Psoas muscle (tissue), 8 donors: ENCODE data around the gene CRADD. TPM values are rescaled to one million over a fixed set of nuclear protein-coding genes. Genes with fewer than 3 reads are reported as not detected.
"Not testable (repeated sequence)": the region's sequence is repeated elsewhere in the genome, so short reads cannot be mapped to it uniquely, and the experiment has no call there.

Experiments used
- ATAC-seq, 4 donors: fragments of 200-7000 bp; cut with Tn5 transposase; one replicate each; pipeline ENCODE4 v1.9.1; 2020; ENCODE audit warnings: moderate library complexity in 3 of 4, mild to moderate bottlenecking in 2 of 4
- DNase-seq, 2 donors: peaks; one replicate each; pipeline ENCODE4 v3.0.0-alpha.2; 2020
- H3K27ac ChIP-seq: fragments of 200-600 bp; one replicate; pipeline ENCODE4 v1.8.0; 2022
- H3K27me3 ChIP-seq, 3 donors: fragments of 200-600 bp in 1 of 3; one replicate each; pipeline versions ENCODE4 v1.6.1 to v1.8.0; 2013 to 2022; ENCODE audit warnings: low read length in 2 of 3, mild to moderate bottlenecking in 2 of 3, moderate library complexity in 1 of 3; ENCODE audit not compliant: insufficient read depth in 3 of 3
- H3K36me3 ChIP-seq, 2 donors: fragments of 200-600 bp in 1 of 2; one replicate each; pipeline versions ENCODE4 v1.6.1 to v1.8.0; 2013 to 2022; ENCODE audit warnings: low read depth in 1 of 2, mild to moderate bottlenecking in 1 of 2, moderate library complexity in 1 of 2; ENCODE audit not compliant: insufficient read depth in 1 of 2
- H3K4me1 ChIP-seq: fragments of 200-600 bp; one replicate; pipeline ENCODE4 v1.8.0; 2022
- H3K4me3 ChIP-seq: fragments of 200-600 bp; one replicate; pipeline ENCODE4 v1.8.0; 2022; ENCODE audit warnings: mild to moderate bottlenecking
- H3K9me3 ChIP-seq: fragments of 200-600 bp; one replicate; pipeline ENCODE4 v1.8.0; 2022
- WGBS, 3 donors: extraction: QIAGEN DNeasy Blood & Tissue Kit; methylation state at CpG; one replicate each; pipeline versions ENCODE4 v1.1.6 to v1.1.7; 2013; 5-methylcytosine and 5-hydroxymethylcytosine counted together
- intact Hi-C, 2 donors: fragments of 100-400 bp; cut with DNase I; formaldehyde crosslinking; loops; one replicate each; pipeline versions ENCODE4 v1.11.0 to v1.14.2; 2022
- polyA plus RNA-seq, 3 donors: library from polyadenylated mRNA; stranded (reverse); fragments of 200-250 nt; gene quantifications; one replicate each; pipeline ENCODE4 v1.2.3, GENCODE V29; 2013
- total RNA-seq, 4 donors: library from RNA; stranded (reverse); fragmentation: NEBNext Ultra II Directional in 2 of 4; extraction: Animal tissue kit (Norgen Biotek cat#: 25700) in 2 of 4; gene quantifications; one replicate each; pipeline versions ENCODE4 v1.2.1 to v1.2.4, GENCODE V29; 2021 to 2023
- TF ChIP-seq, protein P1 (sequence below): fragments of 200-600 bp; IDR thresholded peaks from one replicate; pipeline ENCODE4 v1.8.0; 2022; ENCODE audit warnings: antibody characterized with exemption
- donor health status: healthy with polysubstance abuse.
- donor health status: DM: no; HTN: no; CAD: no; lungs with moderate emphysema.
- donor health status: Bipolar disorder and iron deficiency.
- donor health status: healthy.
- donor health status: DM: yes; HTN: yes; CAD: no.
- donor health status: DM: no; HTN: no; CAD: no.
- donor health status: DM: no; HTN: no; CAD: no.
- donor health status: DM: yes; HTN: yes; CAD: no.

The CRADD gene
- total and polyA plus RNA-seq, 7 donors = 11.0 to 21.1 (median 12.7) TPM

DNA sequence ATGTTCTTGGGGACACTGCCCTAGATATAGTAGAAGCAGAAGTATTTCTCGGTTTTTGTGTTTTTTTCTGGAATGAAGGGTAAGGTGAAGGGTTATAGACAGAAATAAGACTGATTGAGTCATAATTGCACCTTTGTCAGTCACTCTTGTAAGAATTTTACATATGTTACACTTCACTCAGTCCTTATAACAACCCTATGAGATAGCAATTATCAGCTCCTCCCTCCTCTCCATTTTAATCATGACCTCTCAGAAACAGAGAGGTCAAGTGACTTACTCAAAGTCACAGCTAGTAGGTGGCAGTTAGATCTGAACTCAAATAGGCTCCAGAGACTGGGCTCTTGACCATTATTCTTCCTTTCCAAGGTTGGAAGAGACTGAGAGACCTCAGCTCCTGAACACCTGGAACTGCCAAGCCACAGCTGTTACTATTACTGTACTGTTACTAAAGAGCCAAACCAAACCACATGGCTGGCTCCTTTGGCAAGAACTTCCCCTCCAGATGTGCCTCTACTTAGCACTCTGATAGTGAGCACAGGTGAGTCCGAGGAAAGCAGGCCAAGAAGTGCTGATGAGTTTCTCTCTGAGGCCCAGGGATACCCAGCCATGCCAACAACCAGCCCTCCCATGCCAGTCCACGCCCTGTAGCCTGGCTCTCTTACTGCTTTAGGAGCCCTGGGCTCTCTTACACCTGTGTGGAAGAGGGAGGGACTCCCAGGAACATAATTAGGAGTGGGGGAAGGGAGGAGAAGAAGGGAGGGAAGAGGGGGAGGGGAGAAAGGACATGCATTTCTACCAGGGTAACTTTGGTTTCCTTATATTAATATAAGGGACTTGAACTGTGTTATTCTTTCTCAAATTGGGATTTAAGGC, 121.3 kb downstream of the CRADD start:
- H3K4me1 ChIP-seq = peaks cover 29% of the 10 kb centered on the region

DNA sequence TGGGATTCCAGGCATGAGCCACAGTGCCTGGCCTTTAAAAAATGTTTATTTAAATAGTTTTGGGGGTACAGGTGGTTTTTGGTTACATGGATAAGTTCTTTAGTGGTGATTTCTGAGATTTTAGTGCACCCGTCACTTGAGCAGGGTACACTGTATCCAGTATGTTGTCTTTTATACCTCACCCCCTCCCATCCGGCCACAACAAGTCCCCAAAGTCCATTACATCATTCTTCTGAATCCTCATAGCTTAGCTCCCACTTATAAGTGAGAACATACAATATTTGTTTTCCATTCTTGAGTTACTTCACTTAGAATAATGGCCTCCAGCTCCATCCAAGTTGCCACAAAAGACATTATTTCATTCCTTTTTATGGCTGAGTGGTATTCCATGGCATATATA, 124.5 kb downstream of the CRADD start:
- intact Hi-C loops, H3K4me3 ChIP-seq, H3K27me3 ChIP-seq, H3K9me3 ChIP-seq, H3K36me3 ChIP-seq, ATAC-seq, DNase-seq: not testable (repeated sequence)
- Histone ChIP-seq H3K4me1 (peaks cover 45% of the 10 kb centered on the region), H3K27ac (peak overlapping the region; percentile 80)
- 94 to 95% (median 95%) methylated on average over 2 of the region's 2 CpGs for WGBS, 3 donors

More for the DNA sequence above, 121.3 kb downstream of the CRADD start:
- no peak overlapping the region for H3K4me3 ChIP-seq
- no peaks in the 10 kb centered on the region for H3K27me3 ChIP-seq
- H3K9me3 ChIP-seq = no peaks in the 10 kb centered on the region
- no peaks in the 10 kb centered on the region for H3K36me3 ChIP-seq
- ATAC-seq (peak in 1 of 4 donors; percentile 59), DNase-seq (no peak)
- H3K27ac ChIP-seq = no peak overlapping the region
- intact Hi-C loops = no loop called here
- TF ChIP-seq, protein P1, sequence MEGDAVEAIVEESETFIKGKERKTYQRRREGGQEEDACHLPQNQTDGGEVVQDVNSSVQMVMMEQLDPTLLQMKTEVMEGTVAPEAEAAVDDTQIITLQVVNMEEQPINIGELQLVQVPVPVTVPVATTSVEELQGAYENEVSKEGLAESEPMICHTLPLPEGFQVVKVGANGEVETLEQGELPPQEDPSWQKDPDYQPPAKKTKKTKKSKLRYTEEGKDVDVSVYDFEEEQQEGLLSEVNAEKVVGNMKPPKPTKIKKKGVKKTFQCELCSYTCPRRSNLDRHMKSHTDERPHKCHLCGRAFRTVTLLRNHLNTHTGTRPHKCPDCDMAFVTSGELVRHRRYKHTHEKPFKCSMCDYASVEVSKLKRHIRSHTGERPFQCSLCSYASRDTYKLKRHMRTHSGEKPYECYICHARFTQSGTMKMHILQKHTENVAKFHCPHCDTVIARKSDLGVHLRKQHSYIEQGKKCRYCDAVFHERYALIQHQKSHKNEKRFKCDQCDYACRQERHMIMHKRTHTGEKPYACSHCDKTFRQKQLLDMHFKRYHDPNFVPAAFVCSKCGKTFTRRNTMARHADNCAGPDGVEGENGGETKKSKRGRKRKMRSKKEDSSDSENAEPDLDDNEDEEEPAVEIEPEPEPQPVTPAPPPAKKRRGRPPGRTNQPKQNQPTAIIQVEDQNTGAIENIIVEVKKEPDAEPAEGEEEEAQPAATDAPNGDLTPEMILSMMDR = no peak
- 75 to 84% (median 76%) methylated on average over 3 of the region's 3 CpGs for WGBS, 3 donors

DNA sequence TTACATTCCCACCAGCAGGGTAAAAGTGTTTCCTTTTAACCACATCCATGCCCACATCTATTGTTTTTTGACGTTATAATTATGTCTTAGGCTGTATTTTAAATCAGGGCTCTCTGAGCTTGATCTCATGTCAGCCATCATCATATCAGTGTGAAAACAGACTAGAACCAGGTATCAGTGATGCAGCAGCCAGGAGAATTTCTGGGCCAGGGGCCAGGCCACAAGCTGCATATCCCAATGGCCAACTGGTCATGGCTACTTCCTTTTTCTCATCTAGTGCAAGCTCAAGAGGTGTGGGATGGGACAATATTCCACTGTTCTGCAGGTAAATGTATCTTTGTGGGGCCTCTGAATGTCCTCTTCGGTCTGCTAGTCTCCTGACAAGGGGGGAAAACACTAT, 125.1 kb downstream of the CRADD start:
- Histone ChIP-seq H3K27ac (peak overlapping the region; percentile 80), H3K4me3 (no peak overlapping the region), H3K27me3 (no peaks in the 10 kb centered on the region), H3K4me1 (peaks cover 45% of the 10 kb centered on the region), H3K36me3 (no peaks in the 10 kb centered on the region), H3K9me3 (no peaks in the 10 kb centered on the region)
- no peak for DNase-seq
- 73 to 89% (median 87%) methylated on average over 2 of the region's 2 CpGs for WGBS, 3 donors
- intact Hi-C loops = no loop called here
- ATAC-seq = peak in 1 of 4 donors; percentile 59
- TF ChIP-seq, protein P1 = no peak

DNA sequence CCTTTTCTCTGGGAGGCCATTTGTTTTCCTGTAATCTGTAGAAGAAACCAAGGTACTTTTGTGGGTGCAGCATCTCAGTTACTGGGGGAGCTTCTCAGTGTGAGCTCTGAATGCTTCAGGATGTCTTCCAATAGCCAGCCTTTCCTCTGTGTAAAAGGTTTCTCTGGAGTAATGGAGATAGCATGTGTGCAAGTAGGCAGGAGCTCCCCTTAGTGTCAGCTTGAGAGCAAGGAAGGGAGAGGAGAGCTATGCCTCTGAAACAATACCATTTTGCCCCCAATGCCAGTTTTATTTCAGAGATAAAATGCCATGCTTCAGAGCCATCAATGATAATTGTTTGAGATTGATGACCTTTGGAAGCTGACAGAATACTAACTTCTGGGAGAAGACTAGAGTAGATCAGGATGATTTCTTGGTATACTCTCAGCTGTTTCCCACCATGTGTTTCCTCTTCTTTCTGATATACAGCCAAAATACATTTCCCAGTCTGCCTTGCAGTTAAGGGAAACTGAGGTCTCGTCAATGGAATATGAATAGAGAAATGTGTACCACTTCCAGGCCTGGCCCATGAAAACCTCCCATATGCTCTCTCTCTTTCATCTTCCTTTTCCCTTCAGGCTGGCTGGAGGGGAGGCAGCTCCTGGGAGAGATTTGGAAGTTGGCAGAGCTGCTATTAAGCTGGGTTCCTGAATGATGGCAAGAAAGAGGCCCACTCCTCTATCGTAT, 125.7 kb downstream of the CRADD start:
- Histone ChIP-seq H3K4me3 (peak overlapping the region; percentile 43), H3K4me1 (peaks cover 45% of the 10 kb centered on the region), H3K36me3 (no peaks in the 10 kb centered on the region), H3K27me3 (no peaks in the 10 kb centered on the region), H3K27ac (peak overlapping the region; percentile 80), H3K9me3 (no peaks in the 10 kb centered on the region)
- no peak for DNase-seq
- ATAC-seq = peak; percentile 68 to 87 (median 80)
- 13 to 15% (median 14%) methylated on average over 2 of the region's 2 CpGs for WGBS, 3 donors
- intact Hi-C loops = no loop called here
- TF ChIP-seq, protein P1 = peak; percentile 42

DNA sequence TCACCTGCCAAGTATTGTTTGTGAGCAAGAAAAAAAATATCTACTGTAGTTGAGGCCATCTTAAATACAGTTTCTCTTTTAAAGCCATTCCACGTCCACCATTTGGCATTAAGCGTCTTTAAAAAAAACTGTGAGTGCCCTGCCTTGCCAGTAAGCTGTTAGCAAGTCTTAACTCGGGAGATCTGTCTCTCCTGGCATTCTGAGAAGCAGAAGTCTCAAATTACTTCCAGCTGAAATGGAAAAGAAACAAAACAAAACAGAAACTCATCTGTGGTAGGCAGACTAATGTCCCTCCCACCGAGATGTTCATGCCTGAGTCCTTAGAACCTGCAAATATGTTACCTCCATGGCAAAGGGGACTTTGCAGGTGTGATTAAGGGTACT, 126.2 kb downstream of the CRADD start:
- no peaks in the 10 kb centered on the region for H3K27me3 ChIP-seq
- DNase-seq = no peak
- 7 to 14% (median 13%) methylated on average over 4 of the region's 4 CpGs for whole genome bisulfite sequencing, 3 donors
- no peaks in the 10 kb centered on the region for H3K36me3 ChIP-seq
- H3K9me3 ChIP-seq = no peaks in the 10 kb centered on the region
- H3K27ac ChIP-seq = peak overlapping the region; percentile 80
- ATAC-seq = peak; percentile 76 to 93 (median 83)
- intact Hi-C loops = no loop called here
- peaks cover 40% of the 10 kb centered on the region for H3K4me1 ChIP-seq
- TF ChIP-seq, protein P1 = no peak
- peak overlapping the region; percentile 43 for H3K4me3 ChIP-seq
